Measurements from ENCODE around the gene NCOR1.

Gene NCOR1

DNA sequence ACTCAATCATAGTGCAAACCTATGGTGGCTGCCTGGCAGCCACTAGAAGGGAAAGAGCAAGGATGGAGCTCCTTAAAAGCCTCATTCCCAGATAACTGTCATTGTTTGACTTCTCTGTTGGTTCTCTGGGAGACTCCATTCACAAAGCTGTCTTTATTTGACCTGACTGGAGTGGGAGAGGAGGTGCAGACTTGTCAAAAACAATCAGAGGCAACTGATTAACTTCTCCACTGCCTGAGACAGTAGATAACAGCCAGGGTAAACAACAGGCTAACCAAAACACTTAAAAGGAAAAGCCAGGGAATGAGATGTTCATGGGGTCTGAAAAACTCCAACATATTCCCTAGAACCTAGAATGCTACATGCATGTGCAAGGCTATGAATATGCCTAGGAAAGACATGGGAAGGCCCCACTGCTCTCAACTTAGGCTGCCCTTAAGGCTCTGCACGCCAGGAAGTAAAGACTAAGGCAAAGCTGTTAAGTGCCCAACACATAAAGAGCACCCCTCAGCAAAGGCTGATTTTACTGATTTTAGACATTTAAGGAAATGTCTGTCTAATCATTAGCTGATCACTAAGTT, 133.7 kb downstream of the NCOR1 start:
- TF ChIP-seq ARNT (IDR thresholded peaks at IDR 0.05) (no peak), FOXM1 (IDR thresholded peaks at IDR 0.05; ENCODE audit: borderline replicate concordance) (no peak), FOXK2 (IDR thresholded peaks at IDR 0.05) (no peak), BHLHE40 (IDR thresholded peaks at IDR 0.05; ENCODE audit: borderline replicate concordance) (no peak), TARDBP (IDR thresholded peaks at IDR 0.05) (no peak), ELF4 (IDR thresholded peaks at IDR 0.05) (no peak), PKNOX1 (IDR thresholded peaks at IDR 0.05) (no peak), SP1 (IDR thresholded peaks at IDR 0.05) (no peak), NFRKB (IDR thresholded peaks at IDR 0.05) (no peak)
- ChIA-PET POLR2A (interaction anchor here (0.9 kb wide), 1 partner anchor 133 kb away, joined by 3 read pairs; the partner anchor contains the start of gene NCOR1), CTCF (no interaction called here)
- no peak for DNase-seq (ENCODE audit: extremely low spot score)

DNA sequence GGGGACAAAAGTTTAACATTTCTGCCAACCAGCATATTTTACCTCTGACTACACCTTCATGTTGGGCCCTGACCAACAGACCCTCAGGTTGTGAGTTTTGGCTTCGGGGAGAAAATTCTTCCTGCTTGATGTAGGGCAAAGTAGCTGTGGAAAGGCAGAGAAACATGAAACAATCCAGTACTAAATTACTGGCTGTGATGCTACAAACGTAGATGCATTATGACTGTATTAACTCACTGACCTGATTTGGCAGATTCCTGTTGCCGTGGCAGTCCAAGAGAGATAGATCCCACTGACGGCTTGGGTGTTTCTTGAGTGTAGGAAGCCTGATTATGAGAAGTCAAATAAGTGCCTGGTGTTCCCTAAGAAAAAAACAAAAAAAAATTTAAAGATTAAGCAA, 135.0 kb downstream of the NCOR1 start:
- ChIA-PET CTCF (no interaction called here), POLR2A (no interaction called here)

DNA sequence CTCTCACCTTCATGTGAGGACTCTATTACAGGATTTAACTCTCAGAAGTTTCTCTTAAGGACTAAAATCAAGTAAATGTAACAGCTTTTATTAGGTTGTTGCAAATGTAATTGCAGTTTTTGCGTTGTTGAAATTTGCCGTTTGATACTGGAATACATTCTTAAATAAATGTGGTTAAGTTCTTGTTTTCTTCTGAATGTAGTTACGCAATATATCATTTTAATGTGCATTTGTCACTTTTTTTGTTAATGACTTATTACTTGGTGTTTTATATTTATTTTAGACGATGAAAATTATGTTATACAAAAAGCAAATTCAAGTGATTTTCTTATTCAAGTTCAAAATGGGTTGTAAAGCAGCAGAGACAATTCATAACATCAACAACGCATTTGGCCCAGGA, 139.4 kb downstream of the NCOR1 start:
- ChIA-PET POLR2A (no interaction called here), CTCF (no interaction called here)
- no peak for DNase-seq (ENCODE audit: extremely low spot score)
- TF ChIP-seq L3MBTL2 (conservative IDR thresholded peaks at IDR 0.05), result no peak
- TF ChIP-seq LEF1 (IDR thresholded peaks at IDR 0.05; ENCODE audit: borderline replicate concordance), result no peak
- no peak for TF ChIP-seq NFRKB (IDR thresholded peaks at IDR 0.05)
- TF ChIP-seq BHLHE40 (IDR thresholded peaks at IDR 0.05; ENCODE audit: borderline replicate concordance), result no peak
- TF ChIP-seq SUZ12 (IDR thresholded peaks at IDR 0.05), result no peak
- TF ChIP-seq FOXK2 (IDR thresholded peaks at IDR 0.05), result no peak
- no peak for TF ChIP-seq ELF4 (IDR thresholded peaks at IDR 0.05)
- no peak for TF ChIP-seq ARNT (IDR thresholded peaks at IDR 0.05)
- no peak for TF ChIP-seq TARDBP (IDR thresholded peaks at IDR 0.05)
- TF ChIP-seq FOXM1 (IDR thresholded peaks at IDR 0.05; ENCODE audit: borderline replicate concordance), result no peak
- TF ChIP-seq HDGF (IDR thresholded peaks at IDR 0.05; ENCODE audit: borderline replicate concordance), result no peak

More for the DNA sequence above, 135.0 kb downstream of the NCOR1 start:
- no peak for DNase-seq (ENCODE audit: extremely low spot score)
- TF ChIP-seq FOXM1 (IDR thresholded peaks at IDR 0.05; ENCODE audit: borderline replicate concordance) (no peak), SUZ12 (IDR thresholded peaks at IDR 0.05) (no peak), NFRKB (IDR thresholded peaks at IDR 0.05) (no peak)

DNA sequence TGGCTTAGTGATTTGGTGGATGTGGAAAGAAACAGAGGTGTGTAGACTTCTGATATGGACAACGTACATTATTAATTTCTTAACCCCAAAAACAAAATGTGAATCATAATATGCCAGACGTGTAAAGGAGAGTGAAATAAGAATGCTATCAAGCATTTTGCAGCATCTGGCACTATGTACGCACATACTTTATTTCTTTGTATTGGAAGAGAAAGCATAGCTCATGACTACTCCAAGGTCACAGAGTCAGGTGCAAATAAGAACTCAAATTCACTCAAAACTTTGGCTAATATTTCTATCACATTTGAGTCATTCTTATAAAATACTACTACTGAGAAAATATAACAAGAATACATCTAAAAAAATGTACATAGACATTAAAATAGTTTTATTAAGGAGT, 140.9 kb downstream of the NCOR1 start:
- CTCF ChIA-PET, result no interaction called here
- DNase-seq (ENCODE audit: extremely low spot score), result no peak
- POLR2A ChIA-PET, result no interaction called here
- TF ChIP-seq PKNOX1 (IDR thresholded peaks at IDR 0.05), result no peak
- no peak for TF ChIP-seq NFRKB (IDR thresholded peaks at IDR 0.05)
- TF ChIP-seq FOXA1 (IDR thresholded peaks at IDR 0.05), result no peak
- no peak for TF ChIP-seq ELF4 (IDR thresholded peaks at IDR 0.05)
- no peak for TF ChIP-seq SUZ12 (IDR thresholded peaks at IDR 0.05)
- TF ChIP-seq CTBP1 (IDR thresholded peaks at IDR 0.05; ENCODE audit: borderline replicate concordance), result no peak

GRCh38 chr17:16073845-16074244, 141.5 kb downstream of the NCOR1 start:
- ChIA-PET CTCF (interaction anchor here (1.3 kb wide), 1 partner anchor 14 kb away, joined by 4 read pairs; no protein-coding TSS in a partner anchor), POLR2A (no interaction called here)
- TF ChIP-seq BHLHE40 (IDR thresholded peaks at IDR 0.05; ENCODE audit: borderline replicate concordance) (no peak), FOXM1 (IDR thresholded peaks at IDR 0.05; ENCODE audit: borderline replicate concordance) (no peak), HDGF (IDR thresholded peaks at IDR 0.05; ENCODE audit: borderline replicate concordance) (no peak), FOXK2 (IDR thresholded peaks at IDR 0.05) (no peak), PKNOX1 (IDR thresholded peaks at IDR 0.05) (no peak), ZNF384 (IDR thresholded peaks at IDR 0.05) (no peak), FOXA1 (IDR thresholded peaks at IDR 0.05) (no peak), CTBP1 (IDR thresholded peaks at IDR 0.05; ENCODE audit: borderline replicate concordance) (no peak), ARNT (IDR thresholded peaks at IDR 0.05) (no peak), L3MBTL2 (conservative IDR thresholded peaks at IDR 0.05) (no peak), SP1 (IDR thresholded peaks at IDR 0.05) (no peak), ELF4 (IDR thresholded peaks at IDR 0.05) (no peak), TARDBP (IDR thresholded peaks at IDR 0.05) (no peak), LEF1 (IDR thresholded peaks at IDR 0.05; ENCODE audit: borderline replicate concordance) (no peak), SUZ12 (IDR thresholded peaks at IDR 0.05) (no peak)
- no peak for DNase-seq (ENCODE audit: extremely low spot score)

- ChIA-PET CTCF (no interaction called here), POLR2A (interaction anchor here (0.8 kb wide), 1 partner anchor 143 kb away, joined by 3 read pairs; the partner anchor contains the start of gene NCOR1)
- no peak for TF ChIP-seq ARNT (IDR thresholded peaks at IDR 0.05)
- TF ChIP-seq NFRKB (IDR thresholded peaks at IDR 0.05), result no peak
- TF ChIP-seq CTBP1 (IDR thresholded peaks at IDR 0.05; ENCODE audit: borderline replicate concordance), result no peak
- TF ChIP-seq L3MBTL2 (conservative IDR thresholded peaks at IDR 0.05), result no peak
- no peak for TF ChIP-seq SP1 (IDR thresholded peaks at IDR 0.05)
- TF ChIP-seq LEF1 (IDR thresholded peaks at IDR 0.05; ENCODE audit: borderline replicate concordance), result no peak
- TF ChIP-seq BHLHE40 (IDR thresholded peaks at IDR 0.05; ENCODE audit: borderline replicate concordance), result no peak
- no peak for TF ChIP-seq ELF4 (IDR thresholded peaks at IDR 0.05)
- TF ChIP-seq FOXA1 (IDR thresholded peaks at IDR 0.05), result no peak
- no peak for TF ChIP-seq HDGF (IDR thresholded peaks at IDR 0.05; ENCODE audit: borderline replicate concordance)
- TF ChIP-seq TARDBP (IDR thresholded peaks at IDR 0.05), result no peak
- DNase-seq (ENCODE audit: extremely low spot score), result no peak
These were observed 143.3 kb downstream of the NCOR1 start for GRCh38 chr17:16072031-16072430.
